ENCODE data around the gene OR2T35. TPM values are rescaled to one million over a fixed set of nuclear protein-coding genes. Genes with fewer than 3 reads are reported as not detected.
"Not testable (repeated sequence)": the region's sequence is repeated elsewhere in the genome, so short reads cannot be mapped to it uniquely, and the experiment has no call there.

Gene OR2T35
- total RNA-seq (not detected), polyA plus RNA-seq (ENCODE audit: insufficient read depth in 1 of 8, insufficient read length in 8 of 8, low replicate concordance in 1 of 8) (under 1 TPM in 1 of 8 donors, not detected in 7; 0.27 TPM)
- long read RNA-seq, donor 1 = 0 reads
- long read RNA-seq, donor 2 = 0 reads
- long read RNA-seq, donor 3 = 0 reads
- long read RNA-seq, donor 4 = 0 reads
- long read RNA-seq, donor 5 = 0 reads
- long read RNA-seq, donor 6 = 0 reads
- long read RNA-seq, donor 7 = 0 reads
- long read RNA-seq, donor 8 = 0 reads
- long read RNA-seq, donor 9 = 0 reads
- long read RNA-seq, donor 10 = 0 reads
- long read RNA-seq, donor 11 = 0 reads

- H3K9me3 ChIP-seq (replicated peaks; ENCODE audit: control insufficient read depth, low read depth, low read length) = not testable (repeated sequence)
- 70% methylated on average over 2 of the region's 3 CpGs for WGBS (ENCODE audit: insufficient coverage)
Measured at GRCh38 chr1:248645178-248645577, at the start of gene OR2T35. OR2T35 (minus strand) TSS chr1:248645278; CDS start chr1:248639258, 6,020 bp downstream.

GRCh38 chr1:248691567-248692155 is 46.6 kb upstream of the OR2T35 start:
- Histone ChIP-seq H3K36me3 (ENCODE audit: control insufficient read depth, insufficient read depth, low read length) (no peaks in the 10 kb centered on the region), H3K4me1 (ENCODE audit: control insufficient read depth, insufficient read depth, low read length) (no peaks in the 10 kb centered on the region), H3K9me3 (replicated peaks; ENCODE audit: control insufficient read depth, low read depth, low read length) (peaks cover 40% of the 10 kb centered on the region), H3K27ac (ENCODE audit: low read length) (no peak overlapping the region), H3K27me3 (ENCODE audit: control insufficient read depth, insufficient read depth, low read length) (no peaks in the 10 kb centered on the region), H3K4me3 (ENCODE audit: low read length) (no peak overlapping the region)
- no peak for DNase-seq
- 74% methylated on average over 49 of the region's 51 CpGs for WGBS (ENCODE audit: insufficient coverage)

More at GRCh38 chr1:248645178-248645577, at the start of gene OR2T35:
- H3K36me3 ChIP-seq (ENCODE audit: control insufficient read depth, insufficient read depth, low read length); H3K27ac ChIP-seq (ENCODE audit: low read length); H3K4me1 ChIP-seq (ENCODE audit: control insufficient read depth, insufficient read depth, low read length); H3K27me3 ChIP-seq (ENCODE audit: control insufficient read depth, insufficient read depth, low read length); DNase-seq; H3K4me3 ChIP-seq (ENCODE audit: low read length): not testable (repeated sequence)

- Histone ChIP-seq H3K4me3 (ENCODE audit: low read length) (no peak overlapping the region), H3K27ac (ENCODE audit: low read length) (no peak overlapping the region), H3K27me3 (ENCODE audit: control insufficient read depth, insufficient read depth, low read length) (no peaks in the 10 kb centered on the region), H3K9me3 (replicated peaks; ENCODE audit: control insufficient read depth, low read depth, low read length) (peaks cover 24% of the 10 kb centered on the region), H3K36me3 (ENCODE audit: control insufficient read depth, insufficient read depth, low read length) (no peaks in the 10 kb centered on the region), H3K4me1 (ENCODE audit: control insufficient read depth, insufficient read depth, low read length) (no peaks in the 10 kb centered on the region)
- no peak for DNase-seq
- WGBS (ENCODE audit: insufficient coverage) = 100% methylated on average over 2 of the region's 4 CpGs
Measured at GRCh38 chr1:248688527-248689298, 43.6 kb upstream of the OR2T35 start.

- 0% methylated on average over 1 of the region's 3 CpGs for WGBS (ENCODE audit: insufficient coverage)
Measured at GRCh38 chr1:248686815-248687214, 41.7 kb upstream of the OR2T35 start.

GRCh38 chr1:248681651-248682050 is 36.6 kb upstream of the OR2T35 start:
- 88% methylated on average over 8 of the region's 8 CpGs for WGBS (ENCODE audit: insufficient coverage)
- no peaks in the 10 kb centered on the region for H3K4me1 ChIP-seq (ENCODE audit: control insufficient read depth, insufficient read depth, low read length)
- peaks cover 9% of the 10 kb centered on the region for H3K9me3 ChIP-seq (replicated peaks; ENCODE audit: control insufficient read depth, low read depth, low read length)
- no peaks in the 10 kb centered on the region for H3K27me3 ChIP-seq (ENCODE audit: control insufficient read depth, insufficient read depth, low read length)
- no peaks in the 10 kb centered on the region for H3K36me3 ChIP-seq (ENCODE audit: control insufficient read depth, insufficient read depth, low read length)
- no peak overlapping the region for H3K4me3 ChIP-seq (ENCODE audit: low read length)
- no peak for DNase-seq
- no peak overlapping the region for H3K27ac ChIP-seq (ENCODE audit: low read length)

More at GRCh38 chr1:248686815-248687214, 41.7 kb upstream of the OR2T35 start:
- no peak for DNase-seq
- H3K27me3 ChIP-seq (ENCODE audit: control insufficient read depth, insufficient read depth, low read length) = no peaks in the 10 kb centered on the region
- H3K9me3 ChIP-seq (replicated peaks; ENCODE audit: control insufficient read depth, low read depth, low read length) = peaks cover 15% of the 10 kb centered on the region
- H3K4me3 ChIP-seq (ENCODE audit: low read length) = no peak overlapping the region
- no peak overlapping the region for H3K27ac ChIP-seq (ENCODE audit: low read length)
- H3K36me3 ChIP-seq (ENCODE audit: control insufficient read depth, insufficient read depth, low read length) = no peaks in the 10 kb centered on the region
- H3K4me1 ChIP-seq (ENCODE audit: control insufficient read depth, insufficient read depth, low read length) = no peaks in the 10 kb centered on the region

- no peak overlapping the region for H3K4me3 ChIP-seq (ENCODE audit: low read length)
- no peak overlapping the region for H3K27ac ChIP-seq (ENCODE audit: low read length)
- no peaks in the 10 kb centered on the region for H3K27me3 ChIP-seq (ENCODE audit: control insufficient read depth, insufficient read depth, low read length)
- whole genome bisulfite sequencing (ENCODE audit: insufficient coverage) = no CpG with 5 or more reads among the region's 1 CpG
- H3K9me3 ChIP-seq (replicated peaks; ENCODE audit: control insufficient read depth, low read depth, low read length) = peaks cover 28% of the 10 kb centered on the region
- no peaks in the 10 kb centered on the region for H3K36me3 ChIP-seq (ENCODE audit: control insufficient read depth, insufficient read depth, low read length)
- no peak for DNase-seq
- H3K4me1 ChIP-seq (ENCODE audit: control insufficient read depth, insufficient read depth, low read length) = no peaks in the 10 kb centered on the region
Measured at GRCh38 chr1:248670003-248670402, 24.9 kb upstream of the OR2T35 start.

GRCh38 chr1:248663453-248664328 is 18.6 kb upstream of the OR2T35 start:
- H3K4me3 ChIP-seq (ENCODE audit: low read length); H3K36me3 ChIP-seq (ENCODE audit: control insufficient read depth, insufficient read depth, low read length); H3K9me3 ChIP-seq (replicated peaks; ENCODE audit: control insufficient read depth, low read depth, low read length); H3K4me1 ChIP-seq (ENCODE audit: control insufficient read depth, insufficient read depth, low read length); DNase-seq; H3K27ac ChIP-seq (ENCODE audit: low read length); H3K27me3 ChIP-seq (ENCODE audit: control insufficient read depth, insufficient read depth, low read length): not testable (repeated sequence)
- 78% methylated on average over 2 of the region's 5 CpGs for WGBS (ENCODE audit: insufficient coverage)

GRCh38 chr1:248656797-248657196 is 11.7 kb upstream of the OR2T35 start:
- H3K36me3 ChIP-seq (ENCODE audit: control insufficient read depth, insufficient read depth, low read length); H3K27me3 ChIP-seq (ENCODE audit: control insufficient read depth, insufficient read depth, low read length); DNase-seq; H3K4me1 ChIP-seq (ENCODE audit: control insufficient read depth, insufficient read depth, low read length); H3K9me3 ChIP-seq (replicated peaks; ENCODE audit: control insufficient read depth, low read depth, low read length); H3K27ac ChIP-seq (ENCODE audit: low read length); H3K4me3 ChIP-seq (ENCODE audit: low read length): not testable (repeated sequence)
- no CpG with 5 or more reads among the region's 6 CpGs for WGBS (ENCODE audit: insufficient coverage)

GRCh38 chr1:248655354-248655753 is 10.3 kb upstream of the OR2T35 start, which contains the start of gene OR2T27:
OR2T27 (minus strand) TSS chr1:248655528; CDS start chr1:248650884, 4,644 bp downstream.
- no CpG with 5 or more reads among the region's 3 CpGs for WGBS (ENCODE audit: insufficient coverage)
- not testable (repeated sequence) for H3K4me1 ChIP-seq (ENCODE audit: control insufficient read depth, insufficient read depth, low read length); DNase-seq; H3K27me3 ChIP-seq (ENCODE audit: control insufficient read depth, insufficient read depth, low read length); H3K36me3 ChIP-seq (ENCODE audit: control insufficient read depth, insufficient read depth, low read length); H3K27ac ChIP-seq (ENCODE audit: low read length); H3K4me3 ChIP-seq (ENCODE audit: low read length); H3K9me3 ChIP-seq (replicated peaks; ENCODE audit: control insufficient read depth, low read depth, low read length)
